ENCODE results near the gene SHC1.

The SHC1 gene

GRCh38 chr1:155012026-155012546, 41.5 kb upstream of the SHC1 start:
- no peak overlapping the region for H3K4me3 ChIP-seq (ENCODE audit: low read depth, low read length)
- CTCF ChIA-PET: interaction anchor here (0.8 to 2.0 kb wide), 6 partner anchors 13 to 80 kb away, joined by 3 to 6 read pairs (median 4); partner anchors contain the start of gene SHC1
- DNase-seq (ENCODE audit: low read depth, low spot score): no peak
- POLR2A ChIA-PET: no interaction called here
- TF ChIP-seq, protein P1, sequence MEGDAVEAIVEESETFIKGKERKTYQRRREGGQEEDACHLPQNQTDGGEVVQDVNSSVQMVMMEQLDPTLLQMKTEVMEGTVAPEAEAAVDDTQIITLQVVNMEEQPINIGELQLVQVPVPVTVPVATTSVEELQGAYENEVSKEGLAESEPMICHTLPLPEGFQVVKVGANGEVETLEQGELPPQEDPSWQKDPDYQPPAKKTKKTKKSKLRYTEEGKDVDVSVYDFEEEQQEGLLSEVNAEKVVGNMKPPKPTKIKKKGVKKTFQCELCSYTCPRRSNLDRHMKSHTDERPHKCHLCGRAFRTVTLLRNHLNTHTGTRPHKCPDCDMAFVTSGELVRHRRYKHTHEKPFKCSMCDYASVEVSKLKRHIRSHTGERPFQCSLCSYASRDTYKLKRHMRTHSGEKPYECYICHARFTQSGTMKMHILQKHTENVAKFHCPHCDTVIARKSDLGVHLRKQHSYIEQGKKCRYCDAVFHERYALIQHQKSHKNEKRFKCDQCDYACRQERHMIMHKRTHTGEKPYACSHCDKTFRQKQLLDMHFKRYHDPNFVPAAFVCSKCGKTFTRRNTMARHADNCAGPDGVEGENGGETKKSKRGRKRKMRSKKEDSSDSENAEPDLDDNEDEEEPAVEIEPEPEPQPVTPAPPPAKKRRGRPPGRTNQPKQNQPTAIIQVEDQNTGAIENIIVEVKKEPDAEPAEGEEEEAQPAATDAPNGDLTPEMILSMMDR (IDR thresholded peaks at IDR 0.05; ENCODE audit: insufficient read depth, low read length, missing control alignments): no peak

GRCh38 chr1:155011437-155012025, 41.0 kb upstream of the SHC1 start:
- no peak for DNase-seq (ENCODE audit: low read depth, low spot score)
- no peak overlapping the region for H3K4me3 ChIP-seq (ENCODE audit: low read depth, low read length)
- TF ChIP-seq, protein P1 (IDR thresholded peaks at IDR 0.05; ENCODE audit: insufficient read depth, low read length, missing control alignments): no peak
- CTCF ChIA-PET: interaction anchor here (2.0 kb wide), 1 partner anchor 74 kb away, joined by 6 read pairs; no protein-coding TSS in a partner anchor
- POLR2A ChIA-PET: no interaction called here

DNA sequence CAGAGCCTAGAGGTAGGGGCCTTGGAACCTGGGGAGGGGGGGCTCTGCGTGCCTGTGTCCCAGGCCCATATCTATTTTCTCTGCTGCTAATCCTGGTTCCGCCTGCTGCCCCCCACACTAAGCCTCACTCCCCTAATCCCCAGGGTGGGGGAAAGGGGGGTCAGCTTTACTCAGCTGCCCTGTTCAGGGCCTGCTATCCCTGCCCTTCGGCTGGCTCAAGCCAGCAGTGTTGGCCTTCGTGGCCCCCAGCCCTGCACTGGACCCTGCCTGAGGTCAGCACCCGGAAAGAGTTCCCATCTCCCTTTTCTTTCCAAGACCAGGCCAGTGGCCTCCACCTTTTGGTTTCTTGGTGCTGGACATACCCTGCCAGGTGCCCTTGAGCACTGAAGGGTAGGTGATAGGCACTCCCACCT, 40.5 kb upstream of the SHC1 start:
- no peak for DNase-seq (ENCODE audit: low read depth, low spot score)
- CTCF ChIA-PET: interaction anchor here (0.9 to 1.4 kb wide), 4 partner anchors 9 to 81 kb away, joined by 3 to 8 read pairs (median 3); no protein-coding TSS in a partner anchor
- TF ChIP-seq, protein P1 (IDR thresholded peaks at IDR 0.05; ENCODE audit: insufficient read depth, low read length, missing control alignments): no peak
- H3K4me3 ChIP-seq (ENCODE audit: low read depth, low read length): no peak overlapping the region
- POLR2A ChIA-PET: no interaction called here

GRCh38 chr1:155010211-155010918, 39.8 kb upstream of the SHC1 start:
- CTCF ChIA-PET: interaction anchor here (0.6 to 1.4 kb wide), 5 partner anchors 10 to 81 kb away, joined by 3 to 8 read pairs (median 3); no protein-coding TSS in a partner anchor
- no peak overlapping the region for H3K4me3 ChIP-seq (ENCODE audit: low read depth, low read length)
- TF ChIP-seq, protein P1 (IDR thresholded peaks at IDR 0.05; ENCODE audit: insufficient read depth, low read length, missing control alignments): no peak
- DNase-seq (ENCODE audit: low read depth, low spot score): no peak
- POLR2A ChIA-PET: no interaction called here

- ChIA-PET POLR2A (interaction anchor here (0.7 kb wide), 1 partner anchor 16 kb away, joined by 4 read pairs; the partner anchor contains the start of gene LENEP), CTCF (interaction anchor here (1.3 to 17.2 kb wide), 3 partner anchors 9 to 82 kb away, joined by 3 to 244 read pairs (median 3); no protein-coding TSS in a partner anchor)
- no peak overlapping the region for H3K4me3 ChIP-seq (ENCODE audit: low read depth, low read length)
- DNase-seq (ENCODE audit: low read depth, low spot score): no peak
- TF ChIP-seq, protein P1 (IDR thresholded peaks at IDR 0.05; ENCODE audit: insufficient read depth, low read length, missing control alignments): no peak
Measured at GRCh38 chr1:155009742-155010141, 39.2 kb upstream of the SHC1 start.
